ENCODE data around the gene FAM181A. TPM values are rescaled to one million over a fixed set of nuclear protein-coding genes. Genes with fewer than 3 reads are reported as not detected.

The FAM181A gene
- total and polyA plus RNA-seq, 7 experiments from 2014 or later, result not detected

- H3K36me3 Mint-ChIP-seq, result peaks cover 0 to 28% (median 4%) of the 10 kb centered on the region in 5 donors
- no peak overlapping the region for H3K27ac ChIP-seq (ENCODE audit: low read depth, low read length)
- peaks cover 17 to 91% (median 23%) of the 10 kb centered on the region in 7 donors for H3K4me1 Mint-ChIP-seq
- H3K27me3 Mint-ChIP-seq, result peaks cover 0 to 6% (median 6%) of the 10 kb centered on the region in 5 donors
- H3K9me3 Mint-ChIP-seq, result peaks cover 0 to 10% (median 6%) of the 10 kb centered on the region in 11 donors
- no peaks in the 10 kb centered on the region for H3K27me3 ChIP-seq (ENCODE audit: control insufficient read depth in 2 of 2, insufficient read depth in 2 of 2, low read length in 2 of 2)
- peaks cover 15 to 28% of the 10 kb centered on the region in 2 donors for H3K4me1 ChIP-seq (ENCODE audit: control insufficient read depth in 2 of 2, insufficient read depth in 2 of 2, low read length in 2 of 2)
- H3K4me3 Mint-ChIP-seq, result peak overlapping the region; percentile 82 to 93 (median 89)
- H3K36me3 ChIP-seq (ENCODE audit: control insufficient read depth in 2 of 3, insufficient read depth in 3 of 3, low read length in 3 of 3), result no peaks in the 10 kb centered on the region
- ATAC-seq, result peak; percentile 63
- CTCF ChIA-PET, result interaction anchor here (0.7 to 18.5 kb wide), 15 partner anchors 11 to 210 kb away, joined by 3 to 388 read pairs (median 7); partner anchors contain the start of gene OTUB2
- POLR2A ChIA-PET, result interaction anchor here (1.0 to 3.2 kb wide), 10 partner anchors 8 to 110 kb away, joined by 3 to 32 read pairs (median 3); partner anchors contain the start of genes CCDC197, DDX24 and IFI27L1
- DNase-seq, result peak in 5 of 9 donors; percentile 13 to 63 (median 17)
- H3K27ac Mint-ChIP-seq, result peak overlapping the region in 7 of 9 donors; percentile 21 to 99 (median 73)
- no peaks in the 10 kb centered on the region for H3K9me3 ChIP-seq (ENCODE audit: control insufficient read depth in 2 of 3, low read length in 3 of 3)
- intact Hi-C loops (cut with micrococcal nuclease), result loop anchor here (1.0 to 2.0 kb wide), 6 partner anchors 8 to 32 kb away; no protein-coding TSS in a partner anchor
- H3K4me3 ChIP-seq (ENCODE audit: low read length), result peak overlapping the region; percentile 72
Observed at GRCh38 chr14:93970965-93971634, 44.0 kb downstream of the FAM181A start.

DNA sequence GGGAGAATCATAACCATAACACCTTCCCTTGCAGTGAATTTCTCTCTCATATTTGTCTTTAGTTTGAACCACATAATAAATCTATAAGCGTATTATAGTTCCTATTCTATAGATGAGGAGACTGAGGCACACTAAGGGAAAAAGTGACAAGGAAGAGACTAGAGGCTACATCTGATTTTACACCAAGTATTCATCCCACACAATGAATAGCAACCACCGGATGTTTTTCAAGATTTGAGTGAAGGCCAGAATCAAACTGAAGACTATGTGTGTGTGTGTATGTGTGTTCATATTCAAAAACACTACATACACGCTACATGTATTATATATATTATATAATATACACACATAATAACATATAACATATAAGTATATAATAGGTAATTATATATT lies 44.5 kb downstream of the FAM181A start:
- Histone ChIP-seq H3K9me3 (ENCODE audit: control insufficient read depth in 2 of 3, low read length in 3 of 3) (peaks cover 0 to 3% (median 2%) of the 10 kb centered on the region in 3 experiments), H3K4me1 (ENCODE audit: control insufficient read depth in 2 of 2, insufficient read depth in 2 of 2, low read length in 2 of 2) (peaks cover 20 to 28% of the 10 kb centered on the region in 2 donors), H3K27ac (ENCODE audit: low read depth, low read length) (no peak overlapping the region), H3K36me3 (ENCODE audit: control insufficient read depth in 2 of 3, insufficient read depth in 3 of 3, low read length in 3 of 3) (no peaks in the 10 kb centered on the region), H3K27me3 (ENCODE audit: control insufficient read depth in 2 of 2, insufficient read depth in 2 of 2, low read length in 2 of 2) (no peaks in the 10 kb centered on the region), H3K4me3 (ENCODE audit: low read length) (peak overlapping the region; percentile 72)
- H3K9me3 Mint-ChIP-seq, result peaks cover 0 to 15% (median 8%) of the 10 kb centered on the region in 11 donors
- H3K27ac Mint-ChIP-seq, result peak overlapping the region in 1 of 9 donors; percentile 99
- POLR2A ChIA-PET, result interaction anchor here (1.1 to 3.2 kb wide), 6 partner anchors 9 to 109 kb away, joined by 3 to 32 read pairs (median 6); partner anchors contain the start of genes CCDC197, DDX24 and IFI27L1
- intact Hi-C loops (cut with micrococcal nuclease), result loop anchor here (1.0 to 2.0 kb wide), 4 partner anchors 8 to 29 kb away; no protein-coding TSS in a partner anchor
- ATAC-seq (no peak), DNase-seq (no peak)
- peaks cover 0 to 25% (median 4%) of the 10 kb centered on the region in 5 donors for H3K36me3 Mint-ChIP-seq
- peak overlapping the region; percentile 82 to 93 (median 89) for H3K4me3 Mint-ChIP-seq
- H3K4me1 Mint-ChIP-seq, result peaks cover 20 to 91% (median 28%) of the 10 kb centered on the region in 7 donors
- H3K27me3 Mint-ChIP-seq, result peaks cover 0 to 6% (median 6%) of the 10 kb centered on the region in 5 donors
- CTCF ChIA-PET, result interaction anchor here (0.7 to 18.5 kb wide), 13 partner anchors 11 to 209 kb away, joined by 3 to 388 read pairs (median 7); no protein-coding TSS in a partner anchor

DNA sequence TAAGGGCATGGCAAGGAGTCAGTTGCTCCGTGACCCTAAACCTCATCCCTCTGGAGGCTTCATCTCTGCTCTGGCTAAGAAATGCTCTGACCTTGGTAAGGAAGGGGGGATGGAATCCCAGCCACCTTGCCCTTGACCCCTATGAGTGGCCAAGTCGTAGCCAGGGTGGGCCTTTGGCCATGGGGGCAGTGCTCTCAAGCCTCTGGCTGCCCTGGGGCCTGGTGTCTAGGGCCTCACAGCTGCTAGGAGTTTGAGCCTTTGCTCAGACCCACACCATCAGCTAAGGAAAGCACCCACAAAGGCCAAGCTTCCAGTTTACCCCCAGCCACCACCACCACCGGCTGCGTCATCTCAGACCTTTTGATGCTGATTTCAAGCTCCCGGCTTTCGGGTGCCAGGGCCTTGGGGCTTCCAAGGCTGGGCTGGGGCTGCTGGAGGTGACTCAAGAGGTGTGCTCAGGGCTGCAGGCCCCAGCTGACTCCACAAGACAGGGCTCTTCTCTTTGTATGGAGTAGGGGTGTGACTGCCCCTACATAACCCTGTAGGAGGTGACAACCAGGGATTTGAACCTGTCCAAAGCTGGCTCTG lies 45.6 kb downstream of the FAM181A start:
- Mint-ChIP-seq H3K4me1 (peaks cover 27 to 93% (median 39%) of the 10 kb centered on the region in 7 donors), H3K4me3 (peak overlapping the region in 1 of 10 donors; percentile 92), H3K9me3 (peaks cover 0 to 26% (median 17%) of the 10 kb centered on the region in 11 donors), H3K36me3 (peaks cover 0 to 30% (median 4%) of the 10 kb centered on the region in 5 donors), H3K27ac (peak overlapping the region in 1 of 9 donors; percentile 97), H3K27me3 (peaks cover 0 to 6% (median 6%) of the 10 kb centered on the region in 5 donors)
- intact Hi-C loops (cut with micrococcal nuclease), result no loop called here
- DNase-seq (no peak), ATAC-seq (no peak)
- H3K27me3 ChIP-seq (ENCODE audit: control insufficient read depth in 2 of 2, insufficient read depth in 2 of 2, low read length in 2 of 2), result no peaks in the 10 kb centered on the region
- no peak overlapping the region for H3K27ac ChIP-seq (ENCODE audit: low read depth, low read length)
- no peaks in the 10 kb centered on the region for H3K36me3 ChIP-seq (ENCODE audit: control insufficient read depth in 2 of 3, insufficient read depth in 3 of 3, low read length in 3 of 3)
- POLR2A ChIA-PET, result interaction anchor here (3.2 kb wide), 1 partner anchor 13 kb away, joined by 32 read pairs; no protein-coding TSS in a partner anchor
- H3K4me1 ChIP-seq (ENCODE audit: control insufficient read depth in 2 of 2, insufficient read depth in 2 of 2, low read length in 2 of 2), result peaks cover 31 to 34% of the 10 kb centered on the region in 2 donors
- peaks cover 0 to 14% (median 12%) of the 10 kb centered on the region in 3 experiments for H3K9me3 ChIP-seq (ENCODE audit: control insufficient read depth in 2 of 3, low read length in 3 of 3)
- no peak overlapping the region for H3K4me3 ChIP-seq (ENCODE audit: low read length)
- CTCF ChIA-PET, result interaction anchor here (1.0 to 18.5 kb wide), 5 partner anchors 13 to 859 kb away, joined by 3 to 388 read pairs (median 12); no protein-coding TSS in a partner anchor

- H3K4me1 Mint-ChIP-seq, result peaks cover 33 to 94% (median 48%) of the 10 kb centered on the region in 7 donors
- ChIA-PET POLR2A (interaction anchor here (0.9 to 1.4 kb wide), 3 partner anchors 10 to 31 kb away, joined by 3 to 4 read pairs (median 3); no protein-coding TSS in a partner anchor), CTCF (interaction anchor here (1.0 to 18.5 kb wide), 3 partner anchors 28 to 860 kb away, joined by 3 to 388 read pairs (median 3); no protein-coding TSS in a partner anchor)
- H3K27ac ChIP-seq (ENCODE audit: low read depth, low read length), result no peak overlapping the region
- H3K9me3 ChIP-seq (ENCODE audit: control insufficient read depth in 2 of 3, low read length in 3 of 3), result peaks cover 0 to 19% (median 17%) of the 10 kb centered on the region in 3 experiments
- H3K36me3 ChIP-seq (ENCODE audit: control insufficient read depth in 2 of 3, insufficient read depth in 3 of 3, low read length in 3 of 3), result no peaks in the 10 kb centered on the region
- H3K27ac Mint-ChIP-seq, result peak overlapping the region in 1 of 9 donors; percentile 97
- intact Hi-C loops (cut with micrococcal nuclease), result no loop called here
- H3K27me3 Mint-ChIP-seq, result peaks cover 0 to 6% (median 6%) of the 10 kb centered on the region in 5 donors
- H3K4me3 ChIP-seq (ENCODE audit: low read length), result no peak overlapping the region
- H3K4me1 ChIP-seq (ENCODE audit: control insufficient read depth in 2 of 2, insufficient read depth in 2 of 2, low read length in 2 of 2), result peaks cover 40% of the 10 kb centered on the region in 2 donors
- H3K27me3 ChIP-seq (ENCODE audit: control insufficient read depth in 2 of 2, insufficient read depth in 2 of 2, low read length in 2 of 2), result no peaks in the 10 kb centered on the region
- DNase-seq, result no peak
- no peak for ATAC-seq
- peak overlapping the region in 1 of 10 donors; percentile 92 for H3K4me3 Mint-ChIP-seq
- peaks cover 0 to 37% (median 4%) of the 10 kb centered on the region in 5 donors for H3K36me3 Mint-ChIP-seq
- H3K9me3 Mint-ChIP-seq, result peaks cover 0 to 35% (median 24%) of the 10 kb centered on the region in 11 donors
Observed at GRCh38 chr14:93973607-93974006, 46.5 kb downstream of the FAM181A start.

DNA sequence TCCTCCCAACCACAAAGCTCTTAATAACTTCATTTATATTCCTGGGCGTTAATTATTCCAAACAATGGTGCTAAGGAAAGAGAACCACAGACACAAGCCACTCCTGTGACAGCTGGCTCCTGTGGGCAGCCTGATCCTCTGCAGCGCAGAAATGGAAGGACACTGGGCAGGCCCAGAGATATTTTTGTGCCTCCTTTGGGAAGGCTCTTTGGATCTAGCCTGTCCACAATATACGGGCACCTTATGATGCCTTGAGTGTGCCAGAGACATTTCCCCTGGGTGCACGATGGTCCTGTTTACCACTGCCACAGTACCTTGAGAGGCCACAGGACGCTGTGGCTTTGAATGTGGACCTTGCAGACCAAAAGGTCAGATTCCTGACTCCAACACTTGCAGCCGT lies 47.2 kb downstream of the FAM181A start:
- Histone ChIP-seq H3K4me3 (ENCODE audit: low read length) (no peak overlapping the region), H3K27ac (ENCODE audit: low read depth, low read length) (no peak overlapping the region), H3K4me1 (ENCODE audit: control insufficient read depth in 2 of 2, insufficient read depth in 2 of 2, low read length in 2 of 2) (peaks cover 46 to 47% of the 10 kb centered on the region in 2 donors), H3K9me3 (ENCODE audit: control insufficient read depth in 2 of 3, low read length in 3 of 3) (peaks cover 0 to 19% (median 17%) of the 10 kb centered on the region in 3 experiments), H3K36me3 (ENCODE audit: control insufficient read depth in 2 of 3, insufficient read depth in 3 of 3, low read length in 3 of 3) (no peaks in the 10 kb centered on the region), H3K27me3 (ENCODE audit: control insufficient read depth in 2 of 2, insufficient read depth in 2 of 2, low read length in 2 of 2) (no peaks in the 10 kb centered on the region)
- intact Hi-C loops (cut with micrococcal nuclease), result no loop called here
- ChIA-PET POLR2A (interaction anchor here (0.9 to 1.4 kb wide), 5 partner anchors 11 to 35 kb away, joined by 3 to 4 read pairs (median 3); no protein-coding TSS in a partner anchor), CTCF (interaction anchor here (0.7 to 18.5 kb wide), 4 partner anchors 10 to 37 kb away, joined by 3 to 388 read pairs (median 3); no protein-coding TSS in a partner anchor)
- H3K4me3 Mint-ChIP-seq, result peak overlapping the region in 1 of 10 donors; percentile 92
- ATAC-seq, result no peak
- H3K27me3 Mint-ChIP-seq, result peaks cover 0 to 6% (median 6%) of the 10 kb centered on the region in 5 donors
- H3K9me3 Mint-ChIP-seq, result peaks cover 0 to 36% (median 24%) of the 10 kb centered on the region in 11 donors
- DNase-seq, result no peak
- peak overlapping the region in 1 of 9 donors; percentile 97 for H3K27ac Mint-ChIP-seq
- peaks cover 39 to 95% (median 55%) of the 10 kb centered on the region in 7 donors for H3K4me1 Mint-ChIP-seq
- H3K36me3 Mint-ChIP-seq, result peaks cover 0 to 39% (median 4%) of the 10 kb centered on the region in 5 donors

All from naive thymus-derived CD4-positive, alpha-beta T cell (primary cell).